Measurements from ENCODE around the gene TSSK2.

The TSSK2 gene

GRCh38 chr22:19122752-19123492 is 8.2 kb upstream of the TSSK2 start:
- no peak for DNase-seq (ENCODE audit: low read depth in 4 of 4, low spot score in 1 of 4)

DNA sequence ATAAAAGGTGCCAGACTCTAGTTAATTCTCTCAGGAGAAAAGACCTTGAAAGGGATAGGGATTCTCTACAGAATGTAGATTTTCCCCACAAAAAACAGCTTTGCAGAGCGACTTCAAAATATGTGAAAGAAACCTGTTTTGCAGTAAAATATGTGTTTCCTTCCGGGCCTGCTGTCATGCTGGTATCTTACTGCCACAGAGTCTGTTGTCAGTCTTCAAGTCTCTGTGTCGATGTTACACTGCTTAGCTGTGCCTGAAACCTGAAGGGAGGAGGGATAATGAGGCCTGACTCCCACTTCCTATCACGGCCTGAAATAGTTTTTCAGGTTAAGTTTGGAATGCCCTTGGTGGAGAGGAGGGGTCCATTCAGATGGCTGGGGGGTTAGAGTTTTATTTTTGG is 7.2 kb upstream of the TSSK2 start:
- no peak for DNase-seq (ENCODE audit: low read depth in 4 of 4, low spot score in 1 of 4)

- no peak for DNase-seq (ENCODE audit: low read depth in 4 of 4, low spot score in 1 of 4)
Measured at GRCh38 chr22:19124377-19124776, 6.7 kb upstream of the TSSK2 start.

DNA sequence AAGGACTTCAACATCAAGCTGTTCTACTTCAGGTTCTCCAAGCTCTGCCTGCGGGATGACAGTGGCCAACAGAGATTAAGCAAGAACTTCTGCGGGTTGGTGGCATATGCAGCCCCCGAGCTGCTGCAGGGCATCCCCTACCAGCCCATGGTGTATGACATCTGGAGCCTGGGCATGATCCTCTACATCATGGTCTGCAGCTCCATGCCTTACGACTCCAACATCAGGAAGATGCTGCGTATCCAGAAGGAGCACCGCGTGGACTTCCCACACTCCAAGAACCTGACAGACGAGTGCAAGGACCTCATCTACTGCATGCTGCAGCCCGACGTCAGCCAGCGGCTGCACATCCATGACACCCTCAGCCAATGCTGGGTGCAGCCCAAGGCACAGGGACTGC is 6.1 kb upstream of the TSSK2 start:
- no peak for DNase-seq (ENCODE audit: low read depth in 4 of 4, low spot score in 1 of 4)

DNA sequence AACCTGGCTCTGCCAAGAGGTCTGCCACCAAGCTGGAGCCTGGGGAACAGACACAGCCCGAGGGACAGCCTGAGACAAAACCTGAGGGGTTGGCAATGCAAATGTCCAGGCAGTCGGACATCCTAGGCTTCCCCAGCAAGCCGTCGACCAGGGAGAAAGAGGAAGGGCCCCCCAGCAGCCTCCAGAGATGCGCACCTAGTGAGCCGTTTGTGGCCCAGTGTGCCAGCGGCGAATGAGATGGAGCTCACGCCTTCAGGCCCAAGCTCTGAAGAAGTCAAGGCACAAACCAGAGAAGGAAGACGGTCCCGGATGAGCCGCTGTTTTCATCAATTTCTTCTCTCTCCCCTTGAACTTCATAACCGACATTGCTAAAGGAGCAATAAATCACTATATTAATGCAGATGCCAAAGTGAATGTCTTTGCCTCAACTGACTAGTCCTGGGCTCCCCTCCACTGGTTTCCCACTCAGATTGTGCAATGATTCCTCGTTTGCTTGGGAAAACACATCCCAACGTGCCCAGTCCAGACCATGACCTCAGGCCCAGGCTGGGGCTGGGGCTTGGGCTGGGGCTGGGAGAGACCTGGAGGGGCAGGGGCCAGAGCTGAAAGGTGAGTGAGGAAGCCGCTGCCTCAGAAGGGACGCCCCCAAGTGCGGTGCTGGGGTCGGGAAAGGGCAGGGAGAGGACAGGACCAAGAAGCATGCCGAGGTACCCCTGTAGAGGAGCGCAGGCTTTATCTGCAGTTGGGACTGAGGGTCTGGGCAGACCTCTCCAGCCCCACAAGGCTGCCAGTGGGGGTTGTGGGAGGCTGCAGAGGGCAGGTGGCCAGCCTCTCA is 5.4 kb upstream of the TSSK2 start:
- DNase-seq (ENCODE audit: low read depth in 4 of 4, low spot score in 1 of 4) = no peak

- DNase-seq (ENCODE audit: low read depth in 4 of 4, low spot score in 1 of 4) = no peak
Measured at GRCh38 chr22:19126309-19127273, 4.5 kb upstream of the TSSK2 start.

DNA sequence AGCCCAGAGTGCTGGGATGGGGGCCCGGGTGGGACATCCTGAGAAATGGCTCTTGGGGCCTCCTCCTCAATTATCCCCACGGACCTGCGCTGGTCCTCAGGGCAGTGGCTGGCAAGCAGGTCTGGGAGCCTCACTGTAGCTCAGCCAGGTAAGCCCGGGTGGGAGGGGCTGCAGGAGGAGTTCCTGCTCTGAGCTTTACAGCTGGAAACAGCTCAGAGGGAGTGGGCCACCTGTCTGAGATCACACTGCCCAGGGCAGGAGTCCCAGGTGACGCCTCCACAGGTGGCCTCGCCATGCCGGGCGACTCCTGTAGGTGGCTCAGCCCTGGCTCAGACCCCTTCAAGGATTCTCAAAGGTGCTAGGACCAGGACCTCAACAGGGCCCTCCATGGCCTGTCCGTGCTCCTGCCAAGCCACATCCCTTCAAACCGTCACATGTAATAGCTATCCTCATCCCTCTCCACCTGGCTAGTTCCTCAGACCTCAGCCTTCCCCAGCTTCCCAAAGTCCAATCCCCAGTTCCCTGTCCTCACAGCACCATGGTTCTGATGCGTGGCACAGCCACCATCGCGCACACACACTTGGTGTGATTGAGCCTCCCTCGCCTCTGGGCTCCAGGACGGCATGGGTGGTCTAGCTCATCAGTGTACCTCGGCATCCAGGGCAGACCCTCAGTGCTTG is 3.6 kb upstream of the TSSK2 start:
- no peak for DNase-seq (ENCODE audit: low read depth in 4 of 4, low spot score in 1 of 4)

- DNase-seq (ENCODE audit: low read depth in 4 of 4, low spot score in 1 of 4) = no peak
Measured at GRCh38 chr22:19128009-19128401, 3.1 kb upstream of the TSSK2 start.

GRCh38 chr22:19128946-19129727 is 2.0 kb upstream of the TSSK2 start:
- DNase-seq (ENCODE audit: low read depth in 4 of 4, low spot score in 1 of 4) = no peak

DNA sequence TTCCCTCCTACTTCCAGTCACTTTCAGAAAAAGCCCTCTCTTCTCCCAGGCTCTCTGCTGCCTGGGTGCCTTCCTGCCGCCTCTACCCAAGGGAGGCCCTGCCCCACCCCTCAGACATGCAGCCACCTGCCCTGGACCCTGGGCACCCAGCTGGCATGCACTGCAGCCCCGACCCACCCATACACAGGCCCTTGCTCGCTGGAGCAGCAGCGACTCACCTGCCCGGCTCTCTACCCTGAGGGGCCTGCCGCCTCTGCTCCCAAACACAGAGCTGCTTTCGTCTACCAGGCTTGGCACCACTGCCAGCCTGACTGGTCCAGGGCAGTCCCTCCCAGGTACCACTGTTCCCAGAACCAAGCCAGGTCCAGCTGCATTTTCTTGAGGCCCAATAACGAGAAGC is 1.2 kb upstream of the TSSK2 start:
- DNase-seq (ENCODE audit: low read depth in 4 of 4, low spot score in 1 of 4) = no peak

DNA sequence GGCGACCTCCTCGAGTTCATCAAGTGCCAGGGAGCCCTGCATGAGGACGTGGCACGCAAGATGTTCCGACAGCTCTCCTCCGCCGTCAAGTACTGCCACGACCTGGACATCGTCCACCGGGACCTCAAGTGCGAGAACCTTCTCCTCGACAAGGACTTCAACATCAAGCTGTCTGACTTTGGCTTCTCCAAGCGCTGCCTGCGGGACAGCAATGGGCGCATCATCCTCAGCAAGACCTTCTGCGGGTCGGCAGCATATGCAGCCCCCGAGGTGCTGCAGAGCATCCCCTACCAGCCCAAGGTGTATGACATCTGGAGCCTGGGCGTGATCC is 542 bp downstream of the TSSK2 start:
- no peak for DNase-seq (ENCODE audit: low read depth in 4 of 4, low spot score in 1 of 4)

- no peak for DNase-seq (ENCODE audit: low read depth in 4 of 4, low spot score in 1 of 4)
Measured at GRCh38 chr22:19132153-19132552, 1.0 kb downstream of the TSSK2 start.

- no peak for DNase-seq (ENCODE audit: low read depth in 4 of 4, low spot score in 1 of 4)
Measured at GRCh38 chr22:19132693-19133400, 1.7 kb downstream of the TSSK2 start.

GRCh38 chr22:19133561-19133960 is 2.5 kb downstream of the TSSK2 start:
- DNase-seq (ENCODE audit: low read depth in 4 of 4, low spot score in 1 of 4) = no peak

GRCh38 chr22:19134176-19134831 is 3.2 kb downstream of the TSSK2 start:
- no peak for DNase-seq (ENCODE audit: low read depth in 4 of 4, low spot score in 1 of 4)

DNA sequence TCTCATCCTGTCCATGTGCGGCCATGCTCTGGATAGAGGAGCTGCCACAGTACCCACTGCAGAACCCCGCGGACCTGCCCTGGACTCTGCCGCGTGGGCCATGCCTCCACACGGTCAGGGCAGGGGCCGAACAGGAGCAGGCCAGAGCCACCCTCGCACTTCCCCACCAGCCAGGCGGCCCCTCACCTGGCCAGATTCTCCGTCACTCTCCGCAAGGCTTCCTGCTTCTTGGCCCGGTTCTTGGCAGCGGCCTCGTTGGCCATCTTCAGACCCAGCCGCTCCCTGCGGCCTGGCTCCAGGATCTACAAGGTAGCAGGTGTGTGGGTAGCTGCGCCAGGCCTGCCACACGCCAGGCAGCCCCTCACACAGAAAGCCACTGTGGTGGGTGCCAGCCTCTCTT is 3.8 kb downstream of the TSSK2 start:
- no peak for DNase-seq (ENCODE audit: low read depth in 4 of 4, low spot score in 1 of 4)

DNA sequence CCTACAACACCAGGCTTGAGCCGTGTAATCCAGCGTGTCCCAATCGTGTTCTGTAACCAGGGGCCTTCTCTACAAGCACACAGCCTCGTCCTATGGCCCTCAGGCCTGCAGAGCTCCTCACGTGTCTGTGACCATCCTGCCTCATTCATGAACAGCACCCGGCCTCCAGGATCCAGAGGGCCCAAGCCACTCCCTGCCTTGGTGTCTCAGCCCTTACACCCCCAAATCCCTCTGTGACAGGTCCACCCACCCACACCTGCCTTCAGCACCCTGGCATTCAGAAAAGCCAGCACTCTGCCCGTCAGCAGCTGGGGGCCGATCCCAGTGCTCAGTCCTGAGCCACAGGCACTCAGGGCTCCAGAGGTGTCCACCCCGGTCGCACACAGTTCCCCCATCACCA is 5.8 kb downstream of the TSSK2 start:
- no peak for DNase-seq (ENCODE audit: low read depth in 4 of 4, low spot score in 1 of 4)

DNA sequence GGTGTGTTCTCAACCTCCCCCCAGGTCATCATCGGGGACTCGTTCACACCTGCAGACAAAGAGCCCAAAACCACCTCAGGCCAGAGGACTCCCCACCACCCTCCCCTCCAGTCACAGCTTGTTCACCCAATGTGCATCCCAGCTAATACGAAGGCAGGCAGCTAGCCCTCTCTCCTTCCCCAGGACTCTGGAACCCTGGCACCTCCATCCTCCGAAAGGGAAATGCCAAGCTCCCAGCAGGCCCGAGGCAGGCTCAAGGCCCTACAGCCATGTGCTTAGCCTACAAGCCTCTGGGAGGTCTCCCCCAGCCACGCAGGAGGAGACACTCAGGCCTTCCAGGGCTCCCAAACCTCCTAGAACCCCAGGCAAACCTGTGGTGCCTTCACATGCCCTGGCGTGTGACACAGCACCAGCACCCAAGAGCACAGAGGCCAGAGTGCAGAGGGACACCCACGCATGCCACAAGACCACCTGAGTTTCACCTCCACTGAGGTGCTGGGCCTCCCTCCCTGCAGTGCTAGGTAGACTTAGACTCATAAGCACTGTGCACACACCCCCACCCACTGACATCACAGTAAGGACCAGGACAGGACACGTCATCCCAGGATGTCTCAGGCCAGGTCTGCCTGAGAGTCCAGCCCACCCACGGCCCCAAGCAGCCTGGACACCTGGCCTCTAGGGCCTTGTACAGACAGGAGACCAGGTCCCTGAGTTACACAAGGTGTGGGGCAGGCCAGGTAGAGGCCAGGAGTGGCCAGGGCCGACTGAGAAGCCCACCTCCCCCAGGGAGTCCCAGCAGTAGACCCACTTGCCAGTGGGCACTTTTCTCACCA is 6.5 kb downstream of the TSSK2 start:
- no peak for DNase-seq (ENCODE audit: low read depth in 4 of 4, low spot score in 1 of 4)
